Colonic mucosa (tissue), 4 donors: ENCODE results near the gene ZMYM2. TPM values are rescaled to one million over a fixed set of nuclear protein-coding genes. Genes with fewer than 3 reads are reported as not detected.

Source experiments
- DNase-seq: peaks from one replicate; pipeline ENCODE4 v3.0.0-alpha.2; 2020
- H3K27ac ChIP-seq: fragments of 200-600 bp; one replicate; pipeline ENCODE4 v1.8.0; 2021
- H3K27me3 ChIP-seq: fragments of 200-600 bp; one replicate; pipeline ENCODE4 v1.8.0; 2021
- H3K36me3 ChIP-seq: fragments of 200-600 bp; one replicate; pipeline ENCODE4 v1.8.0; 2021
- H3K4me1 ChIP-seq: fragments of 200-600 bp; one replicate; pipeline ENCODE4 v1.8.0; 2021; ENCODE audit warnings: mild to moderate bottlenecking
- H3K4me3 ChIP-seq: fragments of 200-600 bp; one replicate; pipeline ENCODE4 v1.8.0; 2021
- H3K9ac ChIP-seq, 2 donors: one replicate each; pipeline ENCODE4 v1.7.0; 2013; ENCODE audit warnings: control low read depth in 2 of 2, low read depth in 2 of 2, low read length in 2 of 2
- H3K9me3 ChIP-seq: fragments of 200-600 bp; one replicate; pipeline ENCODE4 v1.8.0; 2021
- intact Hi-C: fragments of 100-400 bp; cut with DNase I; formaldehyde crosslinking; loops from one replicate; pipeline ENCODE4 v1.14.1; 2022
- total RNA-seq, 2 donors: library from RNA; stranded (reverse); fragmentation: NEBNext Ultra II Directional in 1 of 2; extraction: Animal tissue kit (Norgen Biotek cat#: 25700) in 1 of 2; gene quantifications; one replicate each; pipeline ENCODE4 v1.2.1, GENCODE V29; 2021
- TF ChIP-seq, protein P1 (sequence below): fragments of 200-600 bp; IDR thresholded peaks from one replicate; pipeline ENCODE4 v1.8.0; 2022; ENCODE audit warnings: antibody characterized with exemption, mild to moderate bottlenecking
- donor health status: healthy.
- donor health status: DM: no; HTN: no; CAD: no.
- donor health status: DM: no; HTN: no; CAD: no.

ZMYM2 gene
- total RNA-seq, 2 donors from 2014 or later, result 47.6 to 70.1 TPM

DNA sequence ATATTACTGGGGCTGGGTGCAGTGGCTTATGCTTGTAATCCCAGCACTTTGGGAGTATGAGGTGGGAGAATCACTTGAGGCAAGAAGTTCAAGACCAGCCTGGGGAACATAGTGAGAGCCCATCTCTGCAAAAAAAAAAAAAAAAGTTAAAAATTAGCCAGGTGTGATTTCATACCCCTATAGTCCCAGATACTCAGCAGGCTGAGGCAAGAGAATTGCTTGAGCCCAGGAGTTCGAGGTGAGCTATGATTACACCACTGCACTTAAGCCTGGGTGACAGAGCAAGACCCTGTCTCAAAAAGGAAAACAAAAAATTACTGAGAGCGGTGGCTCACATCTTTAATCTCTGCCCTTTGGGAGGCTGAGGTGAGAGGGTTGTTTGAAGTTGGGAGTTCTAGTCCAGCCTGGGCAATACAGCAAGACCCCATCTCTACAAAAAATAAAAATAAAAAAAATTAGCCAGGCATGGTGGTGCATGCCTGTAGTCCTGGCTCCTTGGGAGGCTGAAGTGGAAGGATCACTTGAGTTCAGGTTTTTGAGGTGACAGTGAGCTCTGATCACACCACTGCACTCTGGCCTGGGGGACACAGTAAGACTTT, 87.5 kb downstream of the ZMYM2 start:
- Histone ChIP-seq H3K9ac (no peak overlapping the region), H3K27ac (no peak overlapping the region), H3K4me3 (no peak overlapping the region), H3K4me1 (no peaks in the 10 kb centered on the region), H3K27me3 (no peaks in the 10 kb centered on the region), H3K36me3 (no peaks in the 10 kb centered on the region), H3K9me3 (no peaks in the 10 kb centered on the region)
- no peak for DNase-seq
- intact Hi-C loops, result no loop called here
- TF ChIP-seq, protein P1, sequence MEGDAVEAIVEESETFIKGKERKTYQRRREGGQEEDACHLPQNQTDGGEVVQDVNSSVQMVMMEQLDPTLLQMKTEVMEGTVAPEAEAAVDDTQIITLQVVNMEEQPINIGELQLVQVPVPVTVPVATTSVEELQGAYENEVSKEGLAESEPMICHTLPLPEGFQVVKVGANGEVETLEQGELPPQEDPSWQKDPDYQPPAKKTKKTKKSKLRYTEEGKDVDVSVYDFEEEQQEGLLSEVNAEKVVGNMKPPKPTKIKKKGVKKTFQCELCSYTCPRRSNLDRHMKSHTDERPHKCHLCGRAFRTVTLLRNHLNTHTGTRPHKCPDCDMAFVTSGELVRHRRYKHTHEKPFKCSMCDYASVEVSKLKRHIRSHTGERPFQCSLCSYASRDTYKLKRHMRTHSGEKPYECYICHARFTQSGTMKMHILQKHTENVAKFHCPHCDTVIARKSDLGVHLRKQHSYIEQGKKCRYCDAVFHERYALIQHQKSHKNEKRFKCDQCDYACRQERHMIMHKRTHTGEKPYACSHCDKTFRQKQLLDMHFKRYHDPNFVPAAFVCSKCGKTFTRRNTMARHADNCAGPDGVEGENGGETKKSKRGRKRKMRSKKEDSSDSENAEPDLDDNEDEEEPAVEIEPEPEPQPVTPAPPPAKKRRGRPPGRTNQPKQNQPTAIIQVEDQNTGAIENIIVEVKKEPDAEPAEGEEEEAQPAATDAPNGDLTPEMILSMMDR, result no peak

GRCh38 chr13:20049558-20050473, 91.3 kb downstream of the ZMYM2 start:
- H3K27me3 ChIP-seq, result no peaks in the 10 kb centered on the region
- intact Hi-C loops, result no loop called here
- TF ChIP-seq, protein P1, result no peak
- H3K36me3 ChIP-seq, result no peaks in the 10 kb centered on the region
- no peak for DNase-seq
- no peak overlapping the region for H3K9ac ChIP-seq
- no peaks in the 10 kb centered on the region for H3K9me3 ChIP-seq
- H3K4me1 ChIP-seq, result no peaks in the 10 kb centered on the region
- no peak overlapping the region for H3K27ac ChIP-seq
- H3K4me3 ChIP-seq, result no peak overlapping the region

DNA sequence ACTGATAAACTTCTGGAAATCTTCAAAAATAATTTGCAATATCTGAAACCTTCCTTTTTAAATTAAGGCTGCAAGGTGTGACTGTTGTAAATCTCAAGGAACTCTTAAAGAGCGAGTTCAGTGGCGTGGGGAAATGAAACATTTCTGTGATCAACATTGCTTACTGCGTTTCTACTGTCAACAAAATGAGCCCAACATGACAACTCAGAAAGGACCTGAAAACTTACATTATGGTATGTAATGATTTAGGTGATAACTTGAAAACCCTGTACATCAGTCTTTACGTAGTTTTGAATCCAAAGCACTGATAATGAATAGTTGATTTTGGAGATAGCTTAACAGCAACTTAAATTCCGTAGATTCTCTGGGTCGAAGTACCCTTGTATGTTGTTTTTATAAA, 92.8 kb downstream of the ZMYM2 start:
- Histone ChIP-seq H3K9me3 (no peaks in the 10 kb centered on the region), H3K4me3 (no peak overlapping the region), H3K27ac (no peak overlapping the region), H3K27me3 (no peaks in the 10 kb centered on the region), H3K4me1 (no peaks in the 10 kb centered on the region), H3K9ac (no peak overlapping the region), H3K36me3 (no peaks in the 10 kb centered on the region)
- no peak for DNase-seq
- intact Hi-C loops, result no loop called here
- TF ChIP-seq, protein P1, result no peak

GRCh38 chr13:20053016-20053415, 94.5 kb downstream of the ZMYM2 start:
- intact Hi-C loops, result no loop called here
- no peaks in the 10 kb centered on the region for H3K9me3 ChIP-seq
- TF ChIP-seq, protein P1, result no peak
- no peaks in the 10 kb centered on the region for H3K4me1 ChIP-seq
- no peaks in the 10 kb centered on the region for H3K27me3 ChIP-seq
- H3K4me3 ChIP-seq, result no peak overlapping the region
- no peaks in the 10 kb centered on the region for H3K36me3 ChIP-seq
- DNase-seq, result no peak
- no peak overlapping the region for H3K27ac ChIP-seq
- H3K9ac ChIP-seq, result no peak overlapping the region

GRCh38 chr13:20053891-20054290, 95.4 kb downstream of the ZMYM2 start:
- intact Hi-C loops, result no loop called here
- no peak overlapping the region for H3K9ac ChIP-seq
- peaks cover 5% of the 10 kb centered on the region for H3K36me3 ChIP-seq
- no peaks in the 10 kb centered on the region for H3K27me3 ChIP-seq
- H3K4me3 ChIP-seq, result no peak overlapping the region
- H3K4me1 ChIP-seq, result no peaks in the 10 kb centered on the region
- DNase-seq, result no peak
- H3K9me3 ChIP-seq, result no peaks in the 10 kb centered on the region
- TF ChIP-seq, protein P1, result no peak
- H3K27ac ChIP-seq, result no peak overlapping the region
